Endodermal cell (in vitro differentiated cells): ENCODE data around the gene KCNG4. TPM values are rescaled to one million over a fixed set of nuclear protein-coding genes. Genes with fewer than 3 reads are reported as not detected.

ENCODE experiments used
- DNase-seq: peaks from one replicate; pipeline ENCODE4 v3.0.0-alpha.2; 2017
- H3K27ac ChIP-seq: 2 replicates; pipeline ENCODE4 v1.5.1; 2013; ENCODE audit warnings: mild to moderate bottlenecking, low read depth, low read length, moderate library complexity
- H3K27me3 ChIP-seq: 2 replicates; pipeline ENCODE4 v1.6.1; 2013; ENCODE audit warnings: mild to moderate bottlenecking, low read length, moderate library complexity; ENCODE audit not compliant: insufficient read depth, control insufficient read depth, poor library complexity, severe bottlenecking
- H3K36me3 ChIP-seq: 2 replicates; pipeline ENCODE4 v1.7.0; 2013; ENCODE audit warnings: mild to moderate bottlenecking, low read length, moderate library complexity; ENCODE audit not compliant: control insufficient read depth, insufficient read depth
- H3K4me1 ChIP-seq: one replicate; pipeline ENCODE4 v1.7.0; 2013; ENCODE audit warnings: low read length; ENCODE audit not compliant: control insufficient read depth, insufficient read depth
- H3K4me3 ChIP-seq: 2 replicates; pipeline ENCODE4 v1.5.1; 2013; ENCODE audit warnings: mild to moderate bottlenecking, low read length, moderate library complexity
- H3K9ac ChIP-seq: 2 replicates; pipeline ENCODE4 v1.6.1; 2013; ENCODE audit warnings: mild to moderate bottlenecking, low read length, moderate library complexity; ENCODE audit not compliant: poor library complexity, severe bottlenecking; ENCODE audit errors: extremely low read depth
- H3K9me3 ChIP-seq: 2 replicates; pipeline ENCODE4 v1.6.1; 2013; ENCODE audit warnings: mild to moderate bottlenecking, low read length, moderate library complexity; ENCODE audit not compliant: control insufficient read depth
- H3K27ac Mint-ChIP-seq: 2 replicates; pipeline ENCODE4 v1.8.0; 2020; ENCODE audit warnings: mixed read lengths
- H3K27me3 Mint-ChIP-seq: 2 replicates; pipeline ENCODE4 v1.8.0; 2021; ENCODE audit warnings: mild to moderate bottlenecking, mixed read lengths; ENCODE audit not compliant: insufficient read depth
- H3K36me3 Mint-ChIP-seq: 2 replicates; pipeline ENCODE4 v1.8.0; 2020; ENCODE audit warnings: low read depth, mixed read lengths
- H3K4me1 Mint-ChIP-seq: 2 replicates; pipeline ENCODE4 v1.8.0; 2020; ENCODE audit warnings: mixed read lengths
- H3K4me3 Mint-ChIP-seq: 2 replicates; pipeline ENCODE4 v1.8.0; 2020; ENCODE audit warnings: mild to moderate bottlenecking, moderate library complexity, mixed read lengths
- H3K9me3 Mint-ChIP-seq: 2 replicates; pipeline ENCODE4 v1.8.0; 2020; ENCODE audit warnings: mild to moderate bottlenecking, mixed read lengths
- CTCF ChIP-seq: fragments of 200-600 bp; sonication (generic); conservative IDR thresholded peaks from 2 replicates; pipeline ENCODE4 v1.5.0; 2021; ENCODE audit warnings: antibody characterized with exemption, mild to moderate bottlenecking
- WGBS, 2 experiments: methylation state at CpG; one replicate each; pipeline versions ENCODE4 v1.1.5 to v1.1.7; 2013; ENCODE audit warnings: missing lambda C conversion rate in 2 of 2, mixed read lengths in 1 of 2; ENCODE audit not compliant: insufficient coverage in 1 of 2, insufficient read length in 1 of 2; 5-methylcytosine and 5-hydroxymethylcytosine counted together
- total RNA-seq, 2 donors: library from RNA; stranded (reverse); fragmentation: NEBNext Ultra II Directional in 1 of 2; extraction: Animal tissue kit (Norgen Biotek cat#: 25700) in 1 of 2; gene quantifications; 2 replicates in 1 of 2; 3 replicates in 1 of 2; pipeline ENCODE4 v1.2.1, GENCODE V29; 2021

Gene KCNG4
- total RNA-seq, 2 donors from 2014 or later, result not detected

GRCh38 chr16:84262939-84263338, 23.1 kb upstream of the KCNG4 start:
- H3K27ac ChIP-seq, result no peak overlapping the region
- no peak for TF ChIP-seq CTCF
- peaks cover 15% of the 10 kb centered on the region for H3K4me1 Mint-ChIP-seq
- no peak overlapping the region for H3K4me3 Mint-ChIP-seq
- H3K9me3 ChIP-seq, result no peaks in the 10 kb centered on the region
- peaks cover 26% of the 10 kb centered on the region for H3K27me3 Mint-ChIP-seq
- H3K4me3 ChIP-seq, result no peak overlapping the region
- peaks cover 3% of the 10 kb centered on the region for H3K9me3 Mint-ChIP-seq
- H3K4me1 ChIP-seq, result no peaks in the 10 kb centered on the region
- H3K36me3 Mint-ChIP-seq, result no peaks in the 10 kb centered on the region
- peaks cover 28% of the 10 kb centered on the region for H3K27me3 ChIP-seq
- DNase-seq, result no peak
- H3K36me3 ChIP-seq, result no peaks in the 10 kb centered on the region
- WGBS, 2 experiments, result 80 to 97% methylated on average over 2 to 3 of the region's 3 CpGs
- H3K9ac ChIP-seq, result no peak overlapping the region
- H3K27ac Mint-ChIP-seq, result no peak overlapping the region

GRCh38 chr16:84262031-84262430, 22.2 kb upstream of the KCNG4 start:
- Mint-ChIP-seq H3K4me3 (no peak overlapping the region), H3K4me1 (peaks cover 6% of the 10 kb centered on the region), H3K9me3 (peaks cover 3% of the 10 kb centered on the region), H3K36me3 (no peaks in the 10 kb centered on the region), H3K27ac (no peak overlapping the region), H3K27me3 (peaks cover 32% of the 10 kb centered on the region)
- no peak overlapping the region for H3K4me3 ChIP-seq
- no peak for TF ChIP-seq CTCF
- H3K9ac ChIP-seq, result no peak overlapping the region
- H3K36me3 ChIP-seq, result no peaks in the 10 kb centered on the region
- no peaks in the 10 kb centered on the region for H3K9me3 ChIP-seq
- H3K27ac ChIP-seq, result no peak overlapping the region
- H3K4me1 ChIP-seq, result no peaks in the 10 kb centered on the region
- H3K27me3 ChIP-seq, result peaks cover 28% of the 10 kb centered on the region
- 96% methylated on average over 3 of the region's 4 CpGs; no CpG with 5 or more reads in 1 of the 2 experiments for WGBS, 2 experiments
- no peak for DNase-seq

- Histone ChIP-seq H3K9ac (no peak overlapping the region), H3K4me3 (no peak overlapping the region), H3K27me3 (peaks cover 29% of the 10 kb centered on the region), H3K4me1 (no peaks in the 10 kb centered on the region), H3K9me3 (no peaks in the 10 kb centered on the region), H3K27ac (no peak overlapping the region), H3K36me3 (no peaks in the 10 kb centered on the region)
- H3K4me3 Mint-ChIP-seq, result no peak overlapping the region
- TF ChIP-seq CTCF, result no peak
- no peaks in the 10 kb centered on the region for H3K36me3 Mint-ChIP-seq
- no peaks in the 10 kb centered on the region for H3K4me1 Mint-ChIP-seq
- H3K27ac Mint-ChIP-seq, result no peak overlapping the region
- WGBS, 2 experiments, result 88 to 92% methylated on average over 20 to 23 of the region's 23 CpGs
- no peak for DNase-seq
- peaks cover 3% of the 10 kb centered on the region for H3K9me3 Mint-ChIP-seq
- peaks cover 37% of the 10 kb centered on the region for H3K27me3 Mint-ChIP-seq
These were observed 21.1 kb upstream of the KCNG4 start for GRCh38 chr16:84260766-84261554.
